Progenitor cell of endocrine pancreas (in vitro differentiated cells): ENCODE data around the gene BIN1. TPM values are rescaled to one million over a fixed set of nuclear protein-coding genes. Genes with fewer than 3 reads are reported as not detected.

Experiments
- DNase-seq: peaks from one replicate; pipeline ENCODE4 v3.0.0; 2021; ENCODE audit warnings: low spot score; ENCODE audit not compliant: unreplicated experiment
- H3K27ac Mint-ChIP-seq: 2 replicates; pipeline ENCODE4 v1.8.0; 2021; ENCODE audit warnings: mild to moderate bottlenecking, moderate library complexity, mixed read lengths
- H3K27me3 Mint-ChIP-seq: 2 replicates; pipeline ENCODE4 v1.8.0; 2021; ENCODE audit warnings: mixed read lengths
- H3K36me3 Mint-ChIP-seq: 2 replicates; pipeline ENCODE4 v1.8.0; 2022; ENCODE audit warnings: mixed read lengths; ENCODE audit not compliant: insufficient read depth
- H3K4me1 Mint-ChIP-seq: 2 replicates; pipeline ENCODE4 v1.8.0; 2021; ENCODE audit warnings: low read depth, mixed read lengths
- H3K4me3 Mint-ChIP-seq: 2 replicates; pipeline ENCODE4 v1.8.0; 2021; ENCODE audit warnings: low read depth, mild to moderate bottlenecking, moderate library complexity, mixed read lengths
- H3K9me3 Mint-ChIP-seq: 2 replicates; pipeline ENCODE4 v1.8.0; 2021; ENCODE audit warnings: low read depth, mixed read lengths
- total RNA-seq: library from RNA; stranded (reverse); gene quantifications from 2 replicates; pipeline ENCODE4 v1.2.1, GENCODE V29; 2021
- TF ChIP-seq, protein P1 (sequence below): fragments of 200-600 bp; sonication (generic); IDR thresholded peaks from one replicate; pipeline ENCODE4 v1.5.0; 2021; ENCODE audit warnings: antibody characterized with exemption, mild to moderate bottlenecking; ENCODE audit not compliant: unreplicated experiment

Gene BIN1
- total RNA-seq, 1 donor from 2014 or later, result 66.0 TPM

DNA sequence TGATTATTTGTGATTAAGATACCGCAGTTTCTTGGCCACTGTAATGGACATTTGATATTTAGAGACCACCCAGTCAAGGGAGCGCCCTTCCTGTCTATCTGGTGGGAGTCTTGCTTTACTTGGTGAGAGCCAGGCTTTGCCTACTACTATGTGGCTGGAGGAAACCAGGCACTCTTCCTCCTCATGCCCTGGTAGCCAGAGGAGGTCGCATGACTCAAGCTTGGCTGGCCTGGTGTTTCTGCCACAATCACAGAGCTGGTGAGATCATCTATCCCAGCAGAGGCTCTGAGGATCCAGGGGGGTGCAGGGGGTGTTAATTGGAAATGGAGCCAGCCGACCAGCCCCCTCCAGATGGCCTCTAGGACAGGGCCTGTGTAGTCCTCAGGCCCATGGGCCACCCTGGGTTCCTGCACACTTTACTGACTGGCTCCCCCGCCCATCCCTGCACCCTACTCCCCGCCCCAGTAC, 46.8 kb upstream of the BIN1 start:
- peaks cover 1% of the 10 kb centered on the region for H3K9me3 Mint-ChIP-seq
- TF ChIP-seq, protein P1, sequence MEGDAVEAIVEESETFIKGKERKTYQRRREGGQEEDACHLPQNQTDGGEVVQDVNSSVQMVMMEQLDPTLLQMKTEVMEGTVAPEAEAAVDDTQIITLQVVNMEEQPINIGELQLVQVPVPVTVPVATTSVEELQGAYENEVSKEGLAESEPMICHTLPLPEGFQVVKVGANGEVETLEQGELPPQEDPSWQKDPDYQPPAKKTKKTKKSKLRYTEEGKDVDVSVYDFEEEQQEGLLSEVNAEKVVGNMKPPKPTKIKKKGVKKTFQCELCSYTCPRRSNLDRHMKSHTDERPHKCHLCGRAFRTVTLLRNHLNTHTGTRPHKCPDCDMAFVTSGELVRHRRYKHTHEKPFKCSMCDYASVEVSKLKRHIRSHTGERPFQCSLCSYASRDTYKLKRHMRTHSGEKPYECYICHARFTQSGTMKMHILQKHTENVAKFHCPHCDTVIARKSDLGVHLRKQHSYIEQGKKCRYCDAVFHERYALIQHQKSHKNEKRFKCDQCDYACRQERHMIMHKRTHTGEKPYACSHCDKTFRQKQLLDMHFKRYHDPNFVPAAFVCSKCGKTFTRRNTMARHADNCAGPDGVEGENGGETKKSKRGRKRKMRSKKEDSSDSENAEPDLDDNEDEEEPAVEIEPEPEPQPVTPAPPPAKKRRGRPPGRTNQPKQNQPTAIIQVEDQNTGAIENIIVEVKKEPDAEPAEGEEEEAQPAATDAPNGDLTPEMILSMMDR, result no peak
- H3K36me3 Mint-ChIP-seq, result no peaks in the 10 kb centered on the region
- peaks cover 3% of the 10 kb centered on the region for H3K4me1 Mint-ChIP-seq
- no peak overlapping the region for H3K4me3 Mint-ChIP-seq
- DNase-seq, result no peak
- H3K27me3 Mint-ChIP-seq, result no peaks in the 10 kb centered on the region
- H3K27ac Mint-ChIP-seq, result no peak overlapping the region

DNA sequence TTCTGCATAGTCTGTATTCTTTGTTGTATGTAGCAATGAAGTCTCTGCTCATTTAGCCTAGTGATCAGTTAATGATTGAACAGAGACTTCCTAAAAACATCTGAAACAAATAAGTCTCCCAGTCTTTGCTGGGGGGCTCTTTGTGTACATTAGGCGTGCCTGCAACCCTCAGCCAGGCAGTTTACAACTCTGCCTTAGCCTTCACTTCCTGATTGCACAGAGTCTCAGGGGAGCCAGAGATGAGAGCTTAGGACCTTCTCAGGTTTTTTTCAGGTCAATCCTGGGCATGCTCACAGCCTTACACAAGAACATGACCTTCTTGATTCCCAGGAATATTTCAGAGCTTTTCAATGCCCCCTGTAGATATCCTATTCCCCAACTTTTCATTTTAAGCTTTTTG, 44.0 kb upstream of the BIN1 start:
- Mint-ChIP-seq H3K4me3 (no peak overlapping the region), H3K27ac (no peak overlapping the region), H3K36me3 (no peaks in the 10 kb centered on the region), H3K27me3 (no peaks in the 10 kb centered on the region), H3K4me1 (no peaks in the 10 kb centered on the region), H3K9me3 (peaks cover 4% of the 10 kb centered on the region)
- DNase-seq, result no peak
- TF ChIP-seq, protein P1, result no peak

DNA sequence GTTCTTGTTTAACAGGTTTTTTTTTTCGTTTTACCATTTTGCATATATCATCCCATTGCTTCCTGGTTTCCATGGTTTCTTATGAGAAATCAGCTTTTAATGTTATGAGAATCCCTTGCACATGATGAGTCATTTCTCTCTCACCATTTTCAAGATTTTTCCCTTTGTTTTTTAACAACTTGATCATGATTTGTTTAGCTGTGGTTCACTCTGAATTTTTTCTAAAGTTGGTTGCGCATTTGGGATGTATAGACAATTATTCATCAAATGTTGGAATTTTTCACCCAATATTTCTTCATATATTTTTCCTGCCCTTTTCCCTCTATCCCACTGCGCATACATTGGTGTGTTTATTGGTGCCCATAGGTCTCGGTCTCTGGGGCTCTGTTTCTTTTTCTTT, 42.4 kb upstream of the BIN1 start:
- no peak overlapping the region for H3K4me3 Mint-ChIP-seq
- DNase-seq, result no peak
- H3K4me1 Mint-ChIP-seq, result no peaks in the 10 kb centered on the region
- peaks cover 4% of the 10 kb centered on the region for H3K9me3 Mint-ChIP-seq
- H3K27me3 Mint-ChIP-seq, result no peaks in the 10 kb centered on the region
- TF ChIP-seq, protein P1, result no peak
- H3K36me3 Mint-ChIP-seq, result no peaks in the 10 kb centered on the region
- no peak overlapping the region for H3K27ac Mint-ChIP-seq

DNA sequence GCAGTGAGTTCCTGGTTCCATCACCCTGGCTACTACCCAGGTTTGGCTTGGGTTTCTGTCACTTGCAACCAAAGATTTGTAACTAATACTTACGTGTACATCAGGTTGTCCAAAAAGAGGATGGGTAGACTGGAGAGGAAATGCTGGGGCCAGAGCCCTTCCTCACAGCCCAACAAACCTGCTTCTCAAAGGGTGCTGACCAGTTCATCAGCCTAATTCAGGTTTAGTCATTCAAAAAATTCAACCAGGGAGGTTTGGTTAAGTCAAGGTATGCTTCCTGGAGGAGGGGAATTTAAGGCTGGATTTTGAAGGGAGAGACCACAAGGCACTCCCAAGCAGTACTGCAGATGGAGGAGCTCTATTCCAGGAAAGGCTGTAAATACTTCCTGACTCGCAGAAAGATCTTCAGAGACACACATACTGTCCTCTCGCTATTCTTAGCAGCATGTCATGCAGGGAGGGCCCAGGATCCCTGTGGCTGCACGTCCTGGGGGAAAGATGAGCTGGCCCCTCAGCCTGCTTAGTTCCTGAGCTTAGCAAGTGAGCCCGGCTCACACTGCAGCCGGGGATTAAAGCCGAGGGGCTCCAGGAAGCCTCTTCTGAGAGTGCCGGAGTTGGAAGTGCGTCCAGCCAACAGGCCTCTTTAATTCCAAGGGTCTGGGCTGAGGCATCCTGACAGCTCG, 40.0 kb upstream of the BIN1 start:
- no peak for DNase-seq
- Mint-ChIP-seq H3K27me3 (no peaks in the 10 kb centered on the region), H3K9me3 (peaks cover 4% of the 10 kb centered on the region)

DNA sequence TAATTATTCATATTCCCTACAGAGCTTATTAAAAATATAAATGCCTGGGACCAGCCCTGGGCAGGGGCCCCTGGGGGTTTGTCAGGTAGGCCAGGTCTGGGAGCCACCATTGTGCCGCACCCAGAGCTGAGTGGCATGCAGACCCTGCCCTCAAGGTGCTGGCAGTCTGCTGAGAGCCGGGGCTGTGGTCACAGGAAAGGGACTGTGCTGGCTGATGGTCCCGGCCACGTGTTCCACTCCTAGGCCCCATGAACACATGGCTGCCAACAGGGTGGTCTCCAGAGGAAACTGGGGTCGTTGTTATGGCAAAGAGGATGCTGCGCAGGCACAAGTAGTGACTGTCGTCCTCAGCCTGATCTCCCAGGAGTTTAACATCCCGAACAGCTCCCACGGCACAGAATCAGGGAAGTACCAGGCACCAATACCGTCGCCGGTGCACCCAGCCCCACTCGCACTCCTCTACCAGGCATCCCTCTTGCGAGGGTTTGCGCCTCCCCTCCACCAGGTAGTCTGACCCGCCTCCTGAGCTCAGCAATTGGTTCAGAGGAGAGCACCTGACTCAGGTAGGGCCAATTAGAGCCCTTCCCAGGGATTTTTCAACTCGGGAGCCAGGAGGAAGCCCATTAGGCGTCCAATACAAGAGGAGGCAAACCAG, 39.2 kb upstream of the BIN1 start:
- Mint-ChIP-seq H3K9me3 (peaks cover 4% of the 10 kb centered on the region), H3K4me1 (no peaks in the 10 kb centered on the region), H3K27me3 (no peaks in the 10 kb centered on the region), H3K4me3 (no peak overlapping the region), H3K27ac (no peak overlapping the region), H3K36me3 (no peaks in the 10 kb centered on the region)
- no peak for DNase-seq
- TF ChIP-seq, protein P1, result no peak

More for the DNA sequence above, 40.0 kb upstream of the BIN1 start:
- no peak overlapping the region for H3K4me3 Mint-ChIP-seq
- no peaks in the 10 kb centered on the region for H3K4me1 Mint-ChIP-seq
- TF ChIP-seq, protein P1, result no peak
- no peak overlapping the region for H3K27ac Mint-ChIP-seq
- no peaks in the 10 kb centered on the region for H3K36me3 Mint-ChIP-seq
